ENCODE results near the gene VAC14. TPM values are rescaled to one million over a fixed set of nuclear protein-coding genes. Genes with fewer than 3 reads are reported as not detected.

Gene VAC14
- total RNA-seq, 1 donor = 25.0 TPM

DNA sequence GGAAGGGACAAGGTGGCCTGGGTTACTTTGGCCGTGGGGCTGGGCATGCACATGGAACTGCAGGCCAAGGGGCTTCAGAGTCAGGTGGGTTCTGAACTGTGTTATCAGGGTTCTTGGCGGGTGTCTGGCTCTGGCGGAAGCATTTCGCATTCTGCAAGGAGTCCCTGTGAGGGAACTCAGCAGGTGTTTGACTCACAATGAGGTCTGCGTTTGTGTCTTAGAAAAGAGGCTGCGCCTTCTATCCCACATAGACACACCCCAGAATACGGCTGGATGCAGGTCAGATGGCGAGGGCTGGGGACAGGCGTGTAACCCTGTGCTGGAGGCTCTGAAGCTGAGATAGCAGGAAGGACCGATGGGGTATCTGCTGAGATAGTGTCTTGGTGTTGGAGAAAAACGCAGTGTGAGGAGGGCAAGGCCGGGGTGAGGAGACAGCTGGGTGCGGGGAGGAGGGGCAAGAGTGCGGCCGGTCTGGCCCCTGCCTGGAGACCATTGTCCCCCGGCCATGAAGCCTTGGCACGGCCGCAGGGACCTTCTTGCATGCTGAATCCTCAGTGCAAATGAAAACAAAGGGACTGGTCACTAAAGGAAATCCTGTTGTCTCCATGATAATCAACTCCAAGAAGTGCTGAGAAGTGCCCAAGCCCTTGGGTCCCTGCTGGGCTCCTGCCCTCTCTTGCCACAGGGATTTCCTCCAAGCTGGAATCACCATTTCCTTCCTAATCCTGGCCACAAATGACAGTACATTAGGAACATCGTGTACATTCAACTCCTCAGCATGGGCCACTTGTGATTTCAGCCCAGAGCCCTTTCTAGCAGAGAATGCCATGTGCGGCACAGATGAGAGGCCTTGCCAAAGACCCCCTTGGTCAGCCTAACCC is 92.4 kb downstream of the VAC14 start:
- Histone ChIP-seq H3K4me3 (ENCODE audit: low read length) (no peak overlapping the region), H3K27me3 (ENCODE audit: insufficient read depth, low read length) (no peaks in the 10 kb centered on the region), H3K9me3 (ENCODE audit: low read depth, low read length) (no peaks in the 10 kb centered on the region), H3K4me1 (ENCODE audit: insufficient read depth, low read length) (no peaks in the 10 kb centered on the region)

DNA sequence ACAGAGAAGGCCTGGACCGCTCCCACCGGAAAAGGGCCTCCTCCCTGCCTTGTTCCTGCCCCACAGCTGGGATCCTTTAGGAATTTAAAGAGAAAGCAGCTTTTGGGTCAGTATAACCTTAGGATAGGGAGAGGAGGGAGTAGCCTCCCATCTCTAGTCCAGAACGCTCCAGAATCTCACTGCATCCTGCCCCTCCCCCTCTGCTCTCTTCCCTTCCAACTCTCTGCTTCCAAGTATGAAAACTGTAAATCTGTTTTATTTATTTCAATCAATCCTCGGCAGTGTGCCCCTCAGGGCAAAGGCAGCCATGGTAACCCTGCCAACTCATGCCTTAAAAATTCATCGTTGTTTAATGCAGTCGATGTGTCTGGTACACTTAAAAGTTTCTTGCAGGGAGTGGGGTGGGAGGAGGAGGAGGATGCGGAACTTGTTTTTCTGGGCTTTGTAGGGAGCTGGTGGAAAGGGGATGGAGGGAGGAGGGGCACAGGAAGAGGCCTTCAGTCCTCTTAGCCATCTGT is 94.0 kb downstream of the VAC14 start:
- H3K9me3 ChIP-seq (ENCODE audit: low read depth, low read length) = no peaks in the 10 kb centered on the region
- H3K4me1 ChIP-seq (ENCODE audit: insufficient read depth, low read length) = no peaks in the 10 kb centered on the region
- no peaks in the 10 kb centered on the region for H3K27me3 ChIP-seq (ENCODE audit: insufficient read depth, low read length)
- H3K4me3 ChIP-seq (ENCODE audit: low read length) = no peak overlapping the region

DNA sequence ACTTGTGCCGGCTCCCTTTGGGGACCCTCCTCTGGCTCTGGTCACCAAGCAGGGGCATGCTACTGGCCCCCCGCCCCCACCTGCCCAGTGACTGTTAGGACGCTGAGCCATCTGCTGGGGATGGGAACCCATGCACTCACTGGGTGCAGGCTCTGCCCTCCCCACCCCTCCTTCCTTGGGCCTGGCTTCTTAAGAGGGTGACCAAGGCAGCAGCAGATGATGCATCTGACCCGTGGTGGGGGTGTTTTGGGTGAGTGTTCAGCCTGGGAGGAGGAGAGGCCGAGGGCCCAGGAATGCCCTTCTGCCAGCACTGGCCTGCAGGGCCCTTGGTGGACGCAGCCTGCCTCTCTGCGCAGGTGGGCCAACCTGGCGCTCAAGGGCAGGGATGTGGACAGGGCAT is 95.9 kb downstream of the VAC14 start:
- Histone ChIP-seq H3K4me3 (ENCODE audit: low read length) (no peak overlapping the region), H3K27me3 (ENCODE audit: insufficient read depth, low read length) (no peaks in the 10 kb centered on the region), H3K4me1 (ENCODE audit: insufficient read depth, low read length) (no peaks in the 10 kb centered on the region), H3K9me3 (ENCODE audit: low read depth, low read length) (no peaks in the 10 kb centered on the region)

DNA sequence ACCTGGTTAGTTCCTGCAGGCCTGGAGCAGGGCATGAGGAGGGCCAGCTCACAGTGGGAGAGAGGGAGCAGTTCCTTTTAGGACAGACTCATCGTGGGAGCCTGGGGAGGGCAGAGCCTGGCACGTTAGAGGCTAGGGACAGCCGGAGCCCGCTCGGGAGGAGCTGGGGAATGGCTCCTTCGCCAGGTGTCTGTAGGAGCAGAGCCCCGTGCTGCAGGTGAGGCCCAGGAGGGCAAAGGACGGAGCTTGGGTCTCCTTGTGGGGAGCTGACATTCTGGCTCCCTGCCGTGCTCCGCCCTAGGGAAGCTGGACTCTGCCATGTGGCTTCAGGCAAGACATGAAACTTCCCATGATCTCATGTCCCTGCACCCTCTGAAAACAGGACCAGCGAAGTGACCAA is 96.4 kb downstream of the VAC14 start:
- Histone ChIP-seq H3K27me3 (ENCODE audit: insufficient read depth, low read length) (no peaks in the 10 kb centered on the region), H3K4me3 (ENCODE audit: low read length) (no peak overlapping the region), H3K9me3 (ENCODE audit: low read depth, low read length) (no peaks in the 10 kb centered on the region), H3K4me1 (ENCODE audit: insufficient read depth, low read length) (no peaks in the 10 kb centered on the region)

DNA sequence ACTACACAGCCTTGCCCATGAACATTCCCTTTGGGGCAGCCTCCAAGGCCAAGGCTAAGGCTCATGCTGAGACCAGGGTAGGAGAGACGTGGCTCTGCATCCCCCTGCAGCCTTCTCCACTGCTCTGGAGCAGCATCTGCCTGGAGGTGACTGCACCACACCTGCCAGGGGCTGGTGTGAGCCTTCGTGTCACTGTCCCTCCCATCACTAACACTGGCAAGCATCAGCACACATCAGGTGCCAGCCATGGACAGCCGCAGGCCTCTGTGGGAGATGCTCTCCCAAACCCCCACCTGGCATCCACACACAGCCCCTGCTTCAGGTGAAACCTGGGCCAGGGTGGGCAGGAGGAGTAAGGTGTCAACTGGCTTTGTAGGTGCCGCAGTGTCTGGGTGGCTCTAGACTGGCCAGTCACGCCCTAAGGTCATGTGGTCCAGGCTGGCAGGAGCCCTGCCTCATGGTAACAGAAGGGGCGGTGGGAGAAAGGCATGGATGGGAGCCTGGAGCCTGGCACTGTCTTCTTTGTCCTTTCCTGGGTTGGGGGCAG is 97.0 kb downstream of the VAC14 start:
- H3K4me3 ChIP-seq (ENCODE audit: low read length) = no peak overlapping the region
- H3K9me3 ChIP-seq (ENCODE audit: low read depth, low read length) = no peaks in the 10 kb centered on the region
- no peaks in the 10 kb centered on the region for H3K27me3 ChIP-seq (ENCODE audit: insufficient read depth, low read length)
- no peaks in the 10 kb centered on the region for H3K4me1 ChIP-seq (ENCODE audit: insufficient read depth, low read length)

DNA sequence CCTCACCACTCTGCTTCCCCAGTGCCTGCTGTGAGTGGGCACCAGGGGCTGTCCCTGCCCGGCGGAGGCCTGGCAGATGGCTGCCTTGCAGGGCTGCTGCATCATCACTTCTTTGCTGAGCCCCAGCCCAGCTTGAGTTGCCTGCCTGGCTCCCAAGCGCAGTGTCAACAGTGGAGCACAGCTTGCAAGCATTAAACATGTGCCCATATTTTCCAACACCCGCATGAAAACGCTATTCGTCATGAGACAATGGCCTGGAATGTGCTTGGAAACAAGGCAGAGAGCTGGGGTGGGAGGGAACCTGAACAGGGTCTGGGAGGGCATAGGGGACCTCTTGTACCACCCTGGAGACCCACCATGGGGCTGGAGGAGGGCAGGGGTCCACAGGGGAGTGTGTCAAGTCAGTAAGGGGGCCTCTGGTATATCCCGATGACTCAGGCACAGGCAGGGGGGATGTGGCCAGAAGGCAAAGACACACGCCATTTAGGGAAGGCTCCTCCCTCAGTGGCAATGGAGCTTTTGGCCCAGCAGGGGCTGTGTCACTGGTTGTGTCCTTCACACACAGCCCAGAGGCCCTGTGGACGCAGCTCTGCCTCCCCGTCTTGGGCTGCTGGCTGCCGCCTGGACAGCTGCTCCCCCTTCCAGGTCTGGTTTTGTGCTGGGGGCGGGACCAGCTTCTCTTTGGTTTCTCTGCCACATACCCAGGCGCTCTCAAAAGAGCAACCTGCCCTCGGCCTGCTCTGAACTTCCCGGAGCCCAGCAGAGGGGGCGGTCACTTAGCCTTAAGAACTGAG is 97.7 kb downstream of the VAC14 start:
- Histone ChIP-seq H3K9me3 (ENCODE audit: low read depth, low read length) (no peaks in the 10 kb centered on the region), H3K27me3 (ENCODE audit: insufficient read depth, low read length) (no peaks in the 10 kb centered on the region), H3K4me1 (ENCODE audit: insufficient read depth, low read length) (no peaks in the 10 kb centered on the region), H3K4me3 (ENCODE audit: low read length) (no peak overlapping the region)

DNA sequence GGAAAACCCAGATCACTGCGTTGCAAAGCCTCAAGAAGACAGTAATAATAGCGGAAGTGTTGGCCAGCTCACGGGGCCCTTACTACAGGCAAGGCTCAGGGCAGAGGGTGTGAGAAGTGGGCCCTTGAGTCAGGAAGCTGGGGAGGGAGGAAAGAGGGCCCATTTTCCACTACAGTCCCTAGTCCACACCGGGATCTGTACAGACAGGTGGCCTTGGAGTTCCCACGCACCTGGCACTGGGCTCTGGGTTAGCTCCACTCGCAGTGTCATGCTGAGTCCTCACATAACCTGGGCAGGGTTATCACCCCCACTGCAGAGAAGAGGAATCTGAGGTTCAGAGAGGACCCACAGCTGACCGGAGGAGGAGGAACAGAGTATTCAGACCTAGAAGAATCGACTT is 98.3 kb downstream of the VAC14 start:
- Histone ChIP-seq H3K4me3 (ENCODE audit: low read length) (no peak overlapping the region), H3K4me1 (ENCODE audit: insufficient read depth, low read length) (peaks cover 6% of the 10 kb centered on the region), H3K27me3 (ENCODE audit: insufficient read depth, low read length) (no peaks in the 10 kb centered on the region), H3K9me3 (ENCODE audit: low read depth, low read length) (no peaks in the 10 kb centered on the region)

DNA sequence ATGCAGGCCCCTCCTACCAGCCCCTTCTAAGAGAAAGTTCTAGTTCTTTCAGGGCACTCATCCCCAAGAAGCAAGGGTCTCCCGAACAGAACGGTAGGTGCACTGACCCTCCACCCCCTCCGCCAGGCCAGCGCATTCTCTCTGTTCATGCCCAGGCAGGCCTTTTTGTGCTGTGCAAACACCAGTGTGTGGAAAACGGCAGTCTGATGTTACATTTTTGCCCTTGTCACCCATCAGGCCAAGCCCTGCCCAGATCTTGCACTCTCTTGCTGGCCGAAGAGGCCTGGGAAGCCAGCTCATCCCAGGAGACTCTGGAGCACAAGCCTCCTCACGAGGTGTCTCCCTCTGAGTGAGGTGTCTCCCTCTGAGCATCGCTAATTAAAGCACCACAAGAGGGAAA is 99.0 kb downstream of the VAC14 start:
- H3K4me1 ChIP-seq (ENCODE audit: insufficient read depth, low read length) = peaks cover 12% of the 10 kb centered on the region
- H3K4me3 ChIP-seq (ENCODE audit: low read length) = no peak overlapping the region
- H3K9me3 ChIP-seq (ENCODE audit: low read depth, low read length) = no peaks in the 10 kb centered on the region
- H3K27me3 ChIP-seq (ENCODE audit: insufficient read depth, low read length) = no peaks in the 10 kb centered on the region

DNA sequence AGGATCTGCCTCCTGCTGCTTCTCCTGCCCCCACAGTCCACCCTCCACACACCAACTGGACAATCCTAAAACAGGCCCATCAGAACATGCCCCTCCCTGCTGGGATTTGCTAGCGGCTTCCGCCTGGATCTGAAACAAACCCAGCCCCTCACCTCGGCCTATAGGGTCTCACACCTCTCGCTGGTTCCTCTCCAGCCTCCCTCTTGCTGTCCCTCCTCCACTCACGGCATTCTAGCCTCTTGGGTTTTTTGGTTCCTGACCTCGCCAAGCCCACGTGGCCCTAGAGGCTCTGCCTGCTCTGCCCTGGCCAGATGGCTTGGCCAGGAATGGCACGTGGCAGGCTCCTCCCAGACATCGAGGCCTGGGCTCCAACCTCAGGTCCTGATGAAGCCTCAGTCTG is 99.4 kb downstream of the VAC14 start:
- no peaks in the 10 kb centered on the region for H3K27me3 ChIP-seq (ENCODE audit: insufficient read depth, low read length)
- H3K4me1 ChIP-seq (ENCODE audit: insufficient read depth, low read length) = peaks cover 16% of the 10 kb centered on the region
- H3K9me3 ChIP-seq (ENCODE audit: low read depth, low read length) = no peaks in the 10 kb centered on the region
- no peak overlapping the region for H3K4me3 ChIP-seq (ENCODE audit: low read length)

DNA sequence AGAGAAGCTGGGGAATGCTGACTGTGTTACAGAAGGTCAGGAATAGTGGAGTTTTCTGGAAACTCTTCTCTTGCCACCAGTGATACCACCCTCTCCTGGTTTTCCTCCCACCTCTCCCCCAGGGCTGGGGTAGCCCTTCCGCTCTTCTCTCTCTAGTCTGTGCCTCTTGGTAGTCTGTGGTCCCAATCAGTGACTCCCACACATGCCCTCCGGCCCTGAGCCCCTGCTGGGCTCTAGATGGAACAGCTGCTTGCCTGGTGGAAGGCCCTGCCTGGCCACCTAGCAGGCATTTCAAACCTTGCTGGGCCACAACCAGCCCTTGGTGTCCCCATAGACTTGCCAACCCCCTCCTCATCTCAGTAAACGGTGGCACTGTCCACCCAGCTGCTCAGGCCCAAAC is 99.9 kb downstream of the VAC14 start:
- H3K4me3 ChIP-seq (ENCODE audit: low read length) = no peak overlapping the region
- H3K27me3 ChIP-seq (ENCODE audit: insufficient read depth, low read length) = no peaks in the 10 kb centered on the region
- peaks cover 18% of the 10 kb centered on the region for H3K4me1 ChIP-seq (ENCODE audit: insufficient read depth, low read length)
- no peaks in the 10 kb centered on the region for H3K9me3 ChIP-seq (ENCODE audit: low read depth, low read length)

DNA sequence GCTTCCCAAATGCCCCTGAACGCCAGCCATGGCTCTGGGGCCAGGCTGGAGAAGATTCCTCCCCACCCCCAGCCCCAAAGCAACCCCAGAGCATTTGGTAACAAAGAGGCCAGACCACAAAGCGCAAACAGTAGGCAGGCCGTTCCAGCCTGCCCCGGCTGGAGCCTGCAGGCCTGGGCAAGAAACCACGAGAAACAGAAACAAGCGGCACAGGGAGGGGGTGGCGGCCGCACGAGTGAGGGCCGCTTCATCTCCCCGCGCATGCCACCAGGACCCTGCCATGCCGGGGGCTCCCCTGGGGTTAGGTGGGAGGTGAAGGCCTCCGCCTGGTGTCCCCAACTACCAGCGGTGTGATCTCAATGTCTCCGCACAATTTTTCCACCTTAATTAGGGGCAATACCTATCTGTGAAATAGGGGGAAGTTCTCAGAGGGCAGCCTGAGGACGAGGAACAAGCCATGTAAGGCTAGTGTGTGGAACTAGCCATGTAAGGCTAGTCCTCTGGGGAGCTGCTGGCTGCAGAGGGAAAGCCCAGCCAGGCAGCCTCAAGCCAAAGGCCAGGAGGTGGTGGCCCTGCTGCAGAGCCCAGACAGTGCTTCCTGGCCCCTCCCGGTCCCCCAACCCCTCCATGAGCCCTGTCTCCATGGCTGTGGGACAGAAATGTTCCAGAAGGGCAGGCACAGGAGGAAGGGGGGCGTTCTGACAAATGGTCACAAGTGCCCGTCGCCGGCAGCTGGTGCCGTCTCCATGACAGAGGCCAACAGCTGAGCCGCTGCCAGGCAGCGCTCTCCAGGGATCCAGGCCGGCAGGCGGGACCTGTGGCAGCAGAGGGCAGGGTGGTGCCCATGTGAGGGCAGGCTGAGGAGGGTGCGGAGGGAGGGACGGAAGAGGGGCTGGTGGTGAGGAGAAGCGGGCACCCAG is 100.6 kb downstream of the VAC14 start:
- no peaks in the 10 kb centered on the region for H3K9me3 ChIP-seq (ENCODE audit: low read depth, low read length)
- no peak overlapping the region for H3K4me3 ChIP-seq (ENCODE audit: low read length)
- peaks cover 25% of the 10 kb centered on the region for H3K4me1 ChIP-seq (ENCODE audit: insufficient read depth, low read length)
- H3K27me3 ChIP-seq (ENCODE audit: insufficient read depth, low read length) = no peaks in the 10 kb centered on the region

DNA sequence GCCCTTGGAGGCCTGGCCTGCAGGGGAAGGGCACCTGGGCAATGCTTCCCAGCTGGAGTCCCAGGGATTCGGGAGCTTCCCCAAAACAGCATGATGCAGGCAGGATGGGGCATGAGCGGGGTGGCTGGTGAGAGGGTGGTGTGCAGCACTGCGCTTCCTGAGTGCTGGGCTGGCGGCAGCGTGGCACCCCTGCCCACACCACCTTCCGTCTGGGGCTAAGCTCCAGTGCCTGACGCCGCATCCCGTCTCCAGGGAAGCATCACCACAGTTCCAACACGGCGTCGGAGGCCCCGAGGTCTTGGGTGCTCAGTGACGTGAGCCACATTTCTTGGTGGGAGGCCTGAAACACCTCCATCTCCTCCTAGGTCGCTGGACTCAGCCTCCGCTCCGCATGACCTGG is 101.3 kb downstream of the VAC14 start:
- no peak overlapping the region for H3K4me3 ChIP-seq (ENCODE audit: low read length)
- H3K4me1 ChIP-seq (ENCODE audit: insufficient read depth, low read length) = peaks cover 26% of the 10 kb centered on the region
- no peaks in the 10 kb centered on the region for H3K27me3 ChIP-seq (ENCODE audit: insufficient read depth, low read length)
- no peaks in the 10 kb centered on the region for H3K9me3 ChIP-seq (ENCODE audit: low read depth, low read length)

DNA sequence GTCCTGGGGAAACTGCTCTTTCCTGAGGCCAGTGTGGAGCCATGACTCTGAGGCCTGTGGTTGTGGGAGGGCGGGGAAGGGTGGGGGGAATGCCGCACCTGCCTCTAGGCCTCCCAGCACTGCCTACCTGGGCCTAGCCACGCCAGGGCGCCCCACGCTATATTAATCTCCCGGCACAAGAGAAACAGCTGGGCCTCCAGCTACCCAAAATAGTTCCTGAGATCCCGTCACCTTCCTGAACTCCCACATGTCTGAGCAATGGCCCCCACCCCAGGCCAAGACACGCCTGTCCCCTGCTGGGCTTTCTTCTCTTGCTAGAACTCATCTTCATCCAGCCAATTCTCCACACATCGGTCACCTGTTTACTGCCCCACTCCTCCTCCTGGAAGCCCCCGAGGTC is 102.1 kb downstream of the VAC14 start:
- Histone ChIP-seq H3K4me3 (ENCODE audit: low read length) (no peak overlapping the region), H3K9me3 (ENCODE audit: low read depth, low read length) (no peaks in the 10 kb centered on the region), H3K27me3 (ENCODE audit: insufficient read depth, low read length) (no peaks in the 10 kb centered on the region), H3K4me1 (ENCODE audit: insufficient read depth, low read length) (peaks cover 26% of the 10 kb centered on the region)

DNA sequence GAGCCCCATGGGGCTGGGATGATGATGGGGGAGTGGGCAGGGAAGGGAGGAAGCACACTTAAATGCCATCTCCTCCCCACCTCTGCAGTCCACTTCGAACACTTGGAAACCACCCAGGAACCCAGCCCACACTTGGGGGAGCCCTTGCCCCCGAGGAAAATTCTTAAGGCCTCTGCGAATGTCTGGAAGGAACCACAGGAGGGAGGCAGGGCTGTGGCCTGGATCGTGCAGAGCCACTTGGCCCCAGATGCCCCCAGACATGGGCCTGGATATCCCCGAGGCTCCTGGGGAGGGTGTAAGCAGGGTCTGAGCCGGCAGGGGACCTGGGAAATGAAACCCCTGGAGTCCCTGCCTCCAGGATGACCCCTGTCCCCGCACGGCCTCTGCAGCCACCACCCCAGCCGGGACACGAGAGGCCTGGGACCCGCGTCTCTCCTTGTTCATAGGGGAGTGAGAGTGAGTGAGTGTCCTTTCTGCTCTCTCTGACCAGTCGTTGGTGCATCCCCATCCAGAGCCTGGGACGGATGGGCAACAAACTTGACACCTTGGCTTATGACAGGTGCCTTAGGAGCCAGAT is 103.3 kb downstream of the VAC14 start:
- Histone ChIP-seq H3K27me3 (ENCODE audit: insufficient read depth, low read length) (no peaks in the 10 kb centered on the region), H3K4me3 (ENCODE audit: low read length) (no peak overlapping the region), H3K9me3 (ENCODE audit: low read depth, low read length) (no peaks in the 10 kb centered on the region), H3K4me1 (ENCODE audit: insufficient read depth, low read length) (peaks cover 26% of the 10 kb centered on the region)

Measured in mononuclear cell (primary cell).